Astrocyte of the hippocampus (primary cell): ENCODE measurements around the gene MCRIP2.

Experiments used
- DNase-seq: peaks from one replicate; pipeline ENCODE4 v3.0.0; 2011; ENCODE audit warnings: low read depth, low spot score

Gene MCRIP2

GRCh38 chr16:616733-617586 is 24.7 kb upstream of the MCRIP2 start:
- no peak for DNase-seq

DNA sequence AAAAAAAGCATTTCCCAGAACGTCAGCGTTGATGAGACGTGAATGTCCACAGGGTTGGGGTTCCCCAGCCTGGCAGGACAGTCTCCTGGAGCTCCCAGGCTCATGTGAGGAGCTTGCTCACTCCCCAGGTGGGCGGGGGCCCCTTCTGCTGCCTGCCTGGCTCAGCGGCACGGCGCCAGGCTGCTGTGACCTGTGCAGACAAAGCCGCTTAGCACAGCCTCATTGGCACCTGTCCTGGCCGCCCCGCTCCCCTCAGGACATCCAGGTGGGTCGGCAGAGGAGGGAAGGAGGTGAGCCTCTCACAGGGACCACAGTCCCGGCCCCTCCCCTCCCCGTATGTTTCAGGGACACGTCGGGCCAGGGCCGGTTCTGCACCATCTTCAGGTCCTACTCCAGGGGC is 23.8 kb upstream of the MCRIP2 start:
- no peak for DNase-seq

DNA sequence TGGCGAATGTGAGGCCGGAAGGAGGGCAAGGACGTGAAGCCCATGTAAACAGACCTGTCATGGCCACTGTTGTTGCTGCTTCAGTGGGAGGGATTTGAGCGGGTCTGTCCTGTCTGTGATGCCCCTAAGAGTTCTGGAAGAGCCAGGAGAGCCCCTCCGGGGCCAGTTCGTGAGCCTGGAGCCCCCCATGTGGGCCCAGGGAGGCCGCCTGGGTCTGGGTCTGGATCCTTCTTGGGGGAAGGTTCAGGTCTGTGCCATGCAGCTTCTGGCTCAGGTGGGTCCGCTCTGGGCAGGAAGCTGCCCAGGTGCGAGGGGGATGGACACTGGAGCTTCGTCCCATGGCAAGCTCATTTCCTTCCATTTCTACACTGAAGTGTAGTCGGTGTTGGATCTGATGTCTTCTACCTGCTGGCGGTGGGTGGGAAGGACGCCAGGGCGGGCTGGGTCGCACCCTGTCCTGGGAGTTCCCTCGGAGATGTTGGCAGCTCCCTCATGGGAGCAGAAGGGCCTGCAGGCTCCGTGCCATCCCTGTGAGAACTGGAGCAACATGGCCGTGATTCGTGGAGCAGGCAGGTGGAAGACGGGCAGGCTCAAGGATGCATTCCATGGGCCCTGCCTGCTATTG is 22.0 kb upstream of the MCRIP2 start:
- DNase-seq: no peak

DNA sequence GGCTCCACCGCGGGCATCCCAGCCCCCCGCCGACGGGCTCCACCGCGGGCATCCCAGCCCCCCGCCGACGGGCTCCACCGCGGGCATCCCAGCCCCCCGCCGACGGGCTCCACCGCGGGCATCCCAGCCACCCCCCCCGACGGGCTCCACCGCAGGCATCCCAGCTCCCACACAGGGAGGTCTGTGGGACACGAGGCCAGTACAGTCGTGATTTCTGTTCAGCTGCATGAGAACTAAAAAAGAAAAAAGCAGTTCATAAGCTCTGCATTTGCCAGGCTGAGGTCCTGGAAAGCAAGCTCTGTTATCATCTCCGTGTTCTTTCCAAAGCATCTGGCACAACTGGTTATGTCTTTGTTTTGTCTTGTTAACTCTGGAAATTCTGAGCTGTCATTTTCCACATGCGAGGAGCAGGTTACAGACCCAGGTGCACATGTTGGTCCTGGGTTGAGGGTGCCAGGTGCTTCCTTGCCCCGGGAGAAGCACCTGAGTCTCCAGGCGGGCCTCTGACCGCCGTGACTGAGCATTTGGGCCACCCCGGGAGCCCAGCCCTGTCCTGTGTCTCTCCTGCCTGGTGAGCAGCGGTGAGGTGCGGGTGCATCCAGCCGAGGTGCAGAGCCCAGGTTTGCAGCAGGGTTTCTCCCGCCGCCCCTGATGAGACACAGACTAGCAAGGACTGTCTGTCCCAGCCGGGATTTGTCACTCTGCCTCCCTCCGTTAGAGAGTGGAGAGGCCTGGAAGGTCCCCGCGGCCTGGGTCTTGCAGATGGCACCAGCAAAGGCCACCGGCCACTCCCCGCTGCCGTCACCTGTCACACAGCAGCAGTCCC is 20.7 kb upstream of the MCRIP2 start:
- peak; percentile 45 for DNase-seq

GRCh38 chr16:621526-622105 is 20.0 kb upstream of the MCRIP2 start:
- DNase-seq: peak; percentile 36

- no peak for DNase-seq
Measured at GRCh38 chr16:622920-623280, 18.7 kb upstream of the MCRIP2 start.

DNA sequence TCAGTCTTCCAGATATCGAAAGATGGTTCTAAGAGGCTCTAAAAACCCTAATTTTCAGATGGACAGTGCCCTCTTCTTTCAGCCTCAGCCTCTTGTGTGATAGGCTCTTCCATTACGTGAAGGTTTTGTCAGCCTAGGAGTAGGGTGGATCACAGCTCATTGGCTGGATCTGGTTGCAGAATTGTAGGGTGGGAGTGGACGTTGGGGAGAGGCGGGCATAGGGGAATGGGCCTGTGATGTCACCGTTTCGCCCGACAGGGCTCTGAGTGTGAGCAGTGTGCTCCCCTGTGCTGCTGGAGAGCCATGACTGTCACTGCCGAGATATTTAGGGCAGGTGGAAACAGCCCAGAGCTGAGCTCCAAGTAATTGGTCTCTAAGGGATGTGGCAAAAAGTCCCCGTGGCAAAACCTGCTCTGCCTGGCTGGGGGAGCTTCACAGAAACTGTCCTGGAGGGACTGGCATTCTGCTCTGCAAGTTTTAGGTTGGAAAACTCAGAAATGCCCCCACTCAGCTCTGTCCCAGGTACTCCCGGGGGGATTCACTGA is 17.0 kb upstream of the MCRIP2 start:
- no peak for DNase-seq

DNA sequence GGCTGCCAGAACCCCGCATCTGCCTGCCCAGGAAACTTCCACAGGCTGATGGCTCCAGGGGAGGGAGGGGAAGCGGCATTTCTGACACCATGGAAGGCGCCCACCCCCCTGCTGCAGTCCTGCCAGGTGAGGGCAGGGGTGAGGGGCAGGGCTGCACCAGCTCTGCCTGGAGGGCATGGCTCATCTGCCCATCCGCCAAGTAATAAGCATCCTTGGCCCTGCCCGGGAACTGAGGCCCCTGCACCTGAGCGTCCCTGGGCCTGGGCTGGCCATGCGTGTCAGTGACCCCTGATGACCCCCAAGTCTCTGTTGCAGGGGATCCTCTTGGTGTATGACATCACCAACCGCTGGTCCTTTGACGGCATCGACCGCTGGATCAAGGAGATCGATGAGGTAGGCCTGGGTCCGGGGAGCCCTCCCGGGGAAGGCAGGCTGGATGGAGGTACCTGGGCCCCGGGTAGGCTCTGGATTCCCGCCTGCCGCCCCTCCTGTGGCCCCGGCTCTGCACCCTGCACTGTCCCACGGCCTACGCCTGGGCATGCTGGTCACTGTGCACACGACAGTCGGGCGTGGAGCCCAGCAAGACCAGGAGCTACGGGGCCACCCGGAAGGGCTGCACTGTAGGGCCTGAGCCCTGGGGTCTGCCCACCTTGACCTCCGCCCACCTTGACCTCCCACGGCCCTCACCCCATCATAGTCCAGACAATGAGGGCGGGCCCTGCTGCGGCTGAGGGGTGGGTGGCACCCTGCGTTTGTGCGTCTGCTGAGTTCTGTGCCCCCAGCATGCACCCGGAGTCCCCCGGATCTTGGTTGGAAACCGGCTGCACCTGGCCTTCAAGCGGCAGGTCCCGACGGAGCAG is 16.3 kb upstream of the MCRIP2 start:
- DNase-seq: no peak

DNA sequence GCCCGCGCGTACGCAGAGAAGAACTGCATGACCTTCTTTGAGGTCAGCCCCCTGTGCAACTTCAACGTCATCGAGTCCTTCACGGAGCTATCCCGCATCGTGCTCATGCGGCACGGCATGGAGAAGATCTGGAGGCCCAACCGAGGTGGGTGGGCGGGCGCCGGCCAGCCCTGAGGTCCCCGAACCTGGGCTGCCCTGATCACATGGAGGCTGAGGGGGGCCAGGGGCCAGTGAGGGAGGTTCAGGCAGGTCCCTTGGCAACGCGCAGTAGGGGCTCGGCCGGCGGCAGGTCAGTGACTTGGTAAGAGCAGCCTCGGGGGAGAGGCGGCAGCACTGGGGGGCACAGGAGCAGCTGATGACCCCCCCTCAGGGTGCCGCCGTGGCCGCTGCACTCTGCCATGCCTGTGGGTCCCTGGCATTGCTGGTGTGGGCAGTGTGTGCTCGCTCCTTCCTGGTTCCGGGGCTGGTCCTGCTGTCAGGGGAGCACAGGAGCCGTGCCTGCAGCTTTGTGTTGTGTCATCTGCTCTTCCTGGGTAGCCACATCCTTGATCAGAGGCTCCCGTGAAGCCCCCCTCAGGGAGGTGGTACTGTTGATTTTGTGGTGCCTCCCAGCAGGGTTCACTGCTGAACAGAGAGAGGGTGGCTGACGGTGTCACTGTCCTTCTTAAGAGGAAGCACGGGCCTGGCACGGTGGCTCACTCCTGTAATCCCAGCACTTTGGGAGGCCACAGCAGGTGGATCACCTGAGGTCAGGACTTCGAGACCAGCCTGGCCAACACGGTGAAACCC is 15.5 kb upstream of the MCRIP2 start:
- DNase-seq: no peak

GRCh38 chr16:626787-627453 is 14.7 kb upstream of the MCRIP2 start:
- DNase-seq: peak; percentile 97

- no peak for DNase-seq
Measured at GRCh38 chr16:627454-628239, 14.0 kb upstream of the MCRIP2 start.

GRCh38 chr16:628321-629061 is 13.1 kb upstream of the MCRIP2 start:
- no peak for DNase-seq

DNA sequence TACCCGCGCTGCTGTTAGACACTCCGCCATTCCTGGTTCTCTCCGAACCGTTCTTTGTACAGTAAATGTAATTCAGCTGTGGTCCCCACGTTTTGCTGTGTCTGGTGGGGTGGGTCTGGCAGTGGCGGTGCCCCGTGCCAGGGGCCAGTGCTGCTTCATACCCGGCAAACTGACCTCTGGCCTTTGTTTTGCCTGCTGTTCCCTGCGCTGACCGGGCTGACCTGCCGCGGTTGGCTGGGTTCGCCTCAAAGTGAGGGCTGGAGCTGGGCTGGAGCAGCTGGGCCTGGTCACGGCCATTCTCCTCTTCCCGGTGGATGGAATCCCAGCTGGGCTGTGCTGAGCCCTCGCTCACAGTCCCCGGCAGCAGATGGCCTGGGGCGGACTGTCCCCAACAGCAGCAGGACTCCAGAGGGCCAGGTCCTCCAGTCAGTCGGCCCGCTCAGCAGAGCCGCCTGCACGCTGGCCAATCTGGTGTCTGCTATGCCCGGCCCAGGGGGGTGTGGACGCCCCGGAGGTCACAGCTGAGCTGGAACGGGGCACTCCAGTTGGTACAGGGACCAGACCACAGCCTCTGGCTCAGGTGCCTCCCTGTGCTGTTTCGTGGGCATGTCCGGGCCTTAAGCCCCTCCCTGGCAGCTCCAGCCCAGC is 12.3 kb upstream of the MCRIP2 start:
- DNase-seq: no peak

DNA sequence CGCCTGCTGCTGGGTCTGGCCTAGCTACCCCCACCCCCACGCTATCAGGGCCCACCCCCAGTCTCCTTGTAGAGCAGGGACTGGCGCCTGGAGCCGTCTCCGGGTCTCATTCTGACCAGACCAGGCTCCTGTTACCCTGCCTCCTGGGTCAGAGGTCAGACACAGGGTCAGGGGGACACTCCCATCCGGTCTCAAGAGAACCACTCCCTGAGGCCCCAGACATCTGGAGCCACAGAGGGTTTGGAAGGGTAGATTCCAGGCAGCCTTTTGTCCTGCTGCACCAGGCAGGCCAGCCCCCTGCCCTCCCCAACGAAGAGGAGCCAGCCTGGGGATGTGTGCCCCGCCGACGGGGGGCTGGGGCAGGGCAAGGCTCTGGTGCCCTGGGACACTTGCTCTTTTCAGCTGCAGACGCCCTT is 11.8 kb upstream of the MCRIP2 start:
- DNase-seq: no peak

- no peak for DNase-seq
Measured at GRCh38 chr16:630249-630814, 11.3 kb upstream of the MCRIP2 start.

GRCh38 chr16:630815-631405 is 10.7 kb upstream of the MCRIP2 start, which contains the start of gene WFIKKN1:
Gene WFIKKN1 (plus strand): TSS chr16:630985. CDS start chr16:631254, 269 bp downstream.
- peak; percentile 45 for DNase-seq
